ENCODE data around the gene L3MBTL4.

L3MBTL4 gene

GRCh38 chr18:5937795-5938194 is 476.9 kb downstream of the L3MBTL4 start:
- H3K4me3 ChIP-seq (ENCODE audit: low read depth, low read length) = no peak overlapping the region

- H3K4me3 ChIP-seq (ENCODE audit: low read depth, low read length) = no peak overlapping the region
These were observed 477.6 kb downstream of the L3MBTL4 start for GRCh38 chr18:5937121-5937520.

- H3K4me3 ChIP-seq (ENCODE audit: low read depth, low read length) = no peak overlapping the region
These were observed 483.9 kb downstream of the L3MBTL4 start for GRCh38 chr18:5930789-5931188.

- H3K4me3 ChIP-seq (ENCODE audit: low read depth, low read length) = no peak overlapping the region
These were observed 496.4 kb downstream of the L3MBTL4 start for GRCh38 chr18:5918205-5918858.

- H3K4me3 ChIP-seq (ENCODE audit: low read depth, low read length) = no peak overlapping the region
These were observed 499.8 kb downstream of the L3MBTL4 start for GRCh38 chr18:5914951-5915350.

GRCh38 chr18:5914016-5914415 is 500.7 kb downstream of the L3MBTL4 start:
- no peak overlapping the region for H3K4me3 ChIP-seq (ENCODE audit: low read depth, low read length)

GRCh38 chr18:5912566-5912965 is 502.1 kb downstream of the L3MBTL4 start:
- no peak overlapping the region for H3K4me3 ChIP-seq (ENCODE audit: low read depth, low read length)

- H3K4me3 ChIP-seq (ENCODE audit: low read depth, low read length) = no peak overlapping the region
These were observed 505.6 kb downstream of the L3MBTL4 start for GRCh38 chr18:5909125-5909524.

Measured in iPS-11a (cell line).